WI38 (cell line): ENCODE measurements around the gene LENG1.

Experiments used
- H3K4me3 ChIP-seq: 2 replicates; pipeline ENCODE4 v1.5.1; 2011; ENCODE audit warnings: low read depth, mild to moderate bottlenecking, control low read depth, low read length
- CTCF ChIP-seq: IDR thresholded peaks from 2 replicates; pipeline ENCODE4 v1.5.1; 2012; ENCODE audit warnings: low read depth, mild to moderate bottlenecking, control low read depth, low read length

LENG1 gene

GRCh38 chr19:54160854-54161253 lies 1.3 kb upstream of the LENG1 start:
- no peak for TF ChIP-seq CTCF

GRCh38 chr19:54160182-54160811 lies 776 bp upstream of the LENG1 start:
- peak overlapping the region; percentile 73 for H3K4me3 ChIP-seq
- no peak for TF ChIP-seq CTCF

More at GRCh38 chr19:54160854-54161253, 1.3 kb upstream of the LENG1 start:
- H3K4me3 ChIP-seq, result peak overlapping the region; percentile 73

GRCh38 chr19:54158812-54159351 lies 639 bp downstream of the LENG1 start:
- peak overlapping the region; percentile 68 for H3K4me3 ChIP-seq
- TF ChIP-seq CTCF, result no peak

- no peak for TF ChIP-seq CTCF
- H3K4me3 ChIP-seq, result no peak overlapping the region
These were observed 2.6 kb downstream of the LENG1 start for GRCh38 chr19:54156953-54157352.

GRCh38 chr19:54156490-54156889 lies 3.0 kb downstream of the LENG1 start:
- TF ChIP-seq CTCF, result no peak

GRCh38 chr19:54155694-54156093 lies 3.8 kb downstream of the LENG1 start:
- no peak overlapping the region for H3K4me3 ChIP-seq
- no peak for TF ChIP-seq CTCF

More at GRCh38 chr19:54156490-54156889, 3.0 kb downstream of the LENG1 start:
- no peak overlapping the region for H3K4me3 ChIP-seq

- TF ChIP-seq CTCF, result no peak
- H3K4me3 ChIP-seq, result no peak overlapping the region
These were observed 4.7 kb downstream of the LENG1 start for GRCh38 chr19:54154603-54155345.
